ENCODE measurements around the gene SRL. TPM values are rescaled to one million over a fixed set of nuclear protein-coding genes. Genes with fewer than 3 reads are reported as not detected.

The SRL gene
- total and polyA plus RNA-seq, 2 of the 13 experiments (the other 11 are each of a cell fraction or from before 2014, with no cell fraction given) = 0.05 TPM; not detected in 1

DNA sequence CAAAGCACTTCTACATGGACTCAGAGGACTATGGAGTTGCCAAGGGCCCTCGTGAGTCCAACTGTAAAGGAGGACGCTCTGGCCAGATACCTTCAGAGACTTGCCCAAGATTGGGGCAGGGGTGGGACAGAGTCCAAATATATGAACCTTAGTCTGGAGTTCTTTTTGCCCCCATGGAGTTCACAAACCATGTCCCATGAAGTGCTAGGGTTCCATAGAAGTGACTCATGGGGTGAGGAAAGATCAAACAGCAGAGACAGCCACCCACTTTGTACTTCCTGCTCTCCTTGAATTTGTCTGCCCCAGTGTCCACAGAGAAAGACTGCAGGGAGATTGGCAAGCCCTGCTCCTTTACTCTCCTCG lies 29.0 kb downstream of the SRL start (continued):
- TF ChIP-seq NONO (IDR thresholded peaks at IDR 0.05) (no peak), NONO (CRISPR knock-in tag; conservative IDR thresholded peaks at IDR 0.05) (no peak), ZNF317 (CRISPR knock-in tag; IDR thresholded peaks at IDR 0.05) (no peak), ZNF253 (CRISPR knock-in tag; IDR thresholded peaks at IDR 0.05; ENCODE audit: borderline replicate concordance) (no peak), RCOR2 (CRISPR knock-in tag; IDR thresholded peaks at IDR 0.05) (no peak), AGO2 (optimal IDR thresholded peaks at IDR 0.05; ENCODE audit: low read depth, low read length) (no peak), SAP130 (CRISPR knock-in tag; IDR thresholded peaks at IDR 0.05; ENCODE audit: low read depth) (peak; percentile 28; the same call in 1 of the 2 replicates), ZNF143 (CRISPR knock-in tag; IDR thresholded peaks at IDR 0.05) (no peak), NFKBIZ (CRISPR knock-in tag; IDR thresholded peaks at IDR 0.05) (no peak), ELF4 (CRISPR knock-in tag; IDR thresholded peaks at IDR 0.05; ENCODE audit: borderline replicate concordance) (no peak), RXRA (CRISPR knock-in tag; IDR thresholded peaks at IDR 0.05) (no peak; the same call in 1 of the 2 replicates), ZNF20 (CRISPR knock-in tag; IDR thresholded peaks at IDR 0.05) (no peak), HNRNPL (IDR thresholded peaks at IDR 0.05; ENCODE audit: low read depth, low read length) (no peak), ZNF562 (CRISPR knock-in tag; IDR thresholded peaks at IDR 0.05; ENCODE audit: borderline replicate concordance) (no peak), ZNF326 (CRISPR knock-in tag; IDR thresholded peaks at IDR 0.05; ENCODE audit: borderline replicate concordance) (no peak), TEAD3 (CRISPR knock-in tag; optimal IDR thresholded peaks at IDR 0.05; ENCODE audit: borderline replicate concordance) (peak; percentile 24), ZNF362 (CRISPR knock-in tag; IDR thresholded peaks at IDR 0.05; ENCODE audit: borderline replicate concordance) (no peak), HOXD1 (CRISPR knock-in tag; IDR thresholded peaks at IDR 0.05) (no peak), ZBTB26 (CRISPR knock-in tag; IDR thresholded peaks at IDR 0.05; ENCODE audit: borderline replicate concordance) (no peak), ZNF790 (CRISPR knock-in tag; IDR thresholded peaks at IDR 0.05; ENCODE audit: borderline replicate concordance) (no peak), FOSL2 (CRISPR knock-in tag; IDR thresholded peaks at IDR 0.05) (peak; percentile 91), KLF11 (CRISPR knock-in tag; IDR thresholded peaks at IDR 0.05) (no peak), EEA1 (CRISPR knock-in tag; IDR thresholded peaks at IDR 0.05; ENCODE audit: borderline replicate concordance) (no peak)
- TF ChIP-seq, protein P1, sequence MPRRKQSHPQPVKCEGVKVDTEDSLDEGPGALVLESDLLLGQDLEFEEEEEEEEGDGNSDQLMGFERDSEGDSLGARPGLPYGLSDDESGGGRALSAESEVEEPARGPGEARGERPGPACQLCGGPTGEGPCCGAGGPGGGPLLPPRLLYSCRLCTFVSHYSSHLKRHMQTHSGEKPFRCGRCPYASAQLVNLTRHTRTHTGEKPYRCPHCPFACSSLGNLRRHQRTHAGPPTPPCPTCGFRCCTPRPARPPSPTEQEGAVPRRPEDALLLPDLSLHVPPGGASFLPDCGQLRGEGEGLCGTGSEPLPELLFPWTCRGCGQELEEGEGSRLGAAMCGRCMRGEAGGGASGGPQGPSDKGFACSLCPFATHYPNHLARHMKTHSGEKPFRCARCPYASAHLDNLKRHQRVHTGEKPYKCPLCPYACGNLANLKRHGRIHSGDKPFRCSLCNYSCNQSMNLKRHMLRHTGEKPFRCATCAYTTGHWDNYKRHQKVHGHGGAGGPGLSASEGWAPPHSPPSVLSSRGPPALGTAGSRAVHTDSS (CRISPR knock-in tag; conservative IDR thresholded peaks at IDR 0.05) = no peak
- TF ChIP-seq, protein P2, sequence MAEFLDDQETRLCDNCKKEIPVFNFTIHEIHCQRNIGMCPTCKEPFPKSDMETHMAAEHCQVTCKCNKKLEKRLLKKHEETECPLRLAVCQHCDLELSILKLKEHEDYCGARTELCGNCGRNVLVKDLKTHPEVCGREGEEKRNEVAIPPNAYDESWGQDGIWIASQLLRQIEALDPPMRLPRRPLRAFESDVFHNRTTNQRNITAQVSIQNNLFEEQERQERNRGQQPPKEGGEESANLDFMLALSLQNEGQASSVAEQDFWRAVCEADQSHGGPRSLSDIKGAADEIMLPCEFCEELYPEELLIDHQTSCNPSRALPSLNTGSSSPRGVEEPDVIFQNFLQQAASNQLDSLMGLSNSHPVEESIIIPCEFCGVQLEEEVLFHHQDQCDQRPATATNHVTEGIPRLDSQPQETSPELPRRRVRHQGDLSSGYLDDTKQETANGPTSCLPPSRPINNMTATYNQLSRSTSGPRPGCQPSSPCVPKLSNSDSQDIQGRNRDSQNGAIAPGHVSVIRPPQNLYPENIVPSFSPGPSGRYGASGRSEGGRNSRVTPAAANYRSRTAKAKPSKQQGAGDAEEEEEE (CRISPR knock-in tag; IDR thresholded peaks at IDR 0.05; ENCODE audit: borderline replicate concordance) = no peak
- TF ChIP-seq, protein P3, sequence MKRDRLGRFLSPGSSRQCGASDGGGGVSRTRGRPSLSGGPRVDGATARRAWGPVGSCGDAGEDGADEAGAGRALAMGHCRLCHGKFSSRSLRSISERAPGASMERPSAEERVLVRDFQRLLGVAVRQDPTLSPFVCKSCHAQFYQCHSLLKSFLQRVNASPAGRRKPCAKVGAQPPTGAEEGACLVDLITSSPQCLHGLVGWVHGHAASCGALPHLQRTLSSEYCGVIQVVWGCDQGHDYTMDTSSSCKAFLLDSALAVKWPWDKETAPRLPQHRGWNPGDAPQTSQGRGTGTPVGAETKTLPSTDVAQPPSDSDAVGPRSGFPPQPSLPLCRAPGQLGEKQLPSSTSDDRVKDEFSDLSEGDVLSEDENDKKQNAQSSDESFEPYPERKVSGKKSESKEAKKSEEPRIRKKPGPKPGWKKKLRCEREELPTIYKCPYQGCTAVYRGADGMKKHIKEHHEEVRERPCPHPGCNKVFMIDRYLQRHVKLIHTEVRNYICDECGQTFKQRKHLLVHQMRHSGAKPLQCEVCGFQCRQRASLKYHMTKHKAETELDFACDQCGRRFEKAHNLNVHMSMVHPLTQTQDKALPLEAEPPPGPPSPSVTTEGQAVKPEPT (CRISPR knock-in tag; IDR thresholded peaks at IDR 0.05; ENCODE audit: low read depth) = no peak

Measured in HepG2 (cell line).